Measurements from ENCODE around the gene KRT16.
"Not testable (repeated sequence)": the region's sequence is repeated elsewhere in the genome, so short reads cannot be mapped to it uniquely, and the experiment has no call there.

DNA sequence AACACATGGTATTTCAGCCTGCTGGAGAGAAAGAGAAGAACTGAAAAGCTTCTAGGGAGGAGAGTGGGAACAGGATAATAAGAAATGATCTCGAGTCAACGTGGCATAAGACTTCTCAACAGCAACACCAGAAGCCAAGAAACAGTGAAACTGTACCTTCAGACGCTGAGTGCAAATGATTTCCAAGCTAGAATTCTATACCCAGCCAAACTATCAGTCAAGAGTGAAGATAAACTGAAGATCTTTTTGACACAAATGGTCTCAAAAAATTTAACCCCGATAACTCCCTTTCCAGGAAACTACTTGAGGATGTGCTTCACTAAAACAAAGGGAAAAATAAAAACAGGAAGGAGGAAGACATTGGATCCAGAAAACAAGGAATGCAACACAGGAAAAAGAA is 5.6 kb downstream of the KRT16 start:
- TF ChIP-seq, protein P1, sequence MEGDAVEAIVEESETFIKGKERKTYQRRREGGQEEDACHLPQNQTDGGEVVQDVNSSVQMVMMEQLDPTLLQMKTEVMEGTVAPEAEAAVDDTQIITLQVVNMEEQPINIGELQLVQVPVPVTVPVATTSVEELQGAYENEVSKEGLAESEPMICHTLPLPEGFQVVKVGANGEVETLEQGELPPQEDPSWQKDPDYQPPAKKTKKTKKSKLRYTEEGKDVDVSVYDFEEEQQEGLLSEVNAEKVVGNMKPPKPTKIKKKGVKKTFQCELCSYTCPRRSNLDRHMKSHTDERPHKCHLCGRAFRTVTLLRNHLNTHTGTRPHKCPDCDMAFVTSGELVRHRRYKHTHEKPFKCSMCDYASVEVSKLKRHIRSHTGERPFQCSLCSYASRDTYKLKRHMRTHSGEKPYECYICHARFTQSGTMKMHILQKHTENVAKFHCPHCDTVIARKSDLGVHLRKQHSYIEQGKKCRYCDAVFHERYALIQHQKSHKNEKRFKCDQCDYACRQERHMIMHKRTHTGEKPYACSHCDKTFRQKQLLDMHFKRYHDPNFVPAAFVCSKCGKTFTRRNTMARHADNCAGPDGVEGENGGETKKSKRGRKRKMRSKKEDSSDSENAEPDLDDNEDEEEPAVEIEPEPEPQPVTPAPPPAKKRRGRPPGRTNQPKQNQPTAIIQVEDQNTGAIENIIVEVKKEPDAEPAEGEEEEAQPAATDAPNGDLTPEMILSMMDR (IDR thresholded peaks at IDR 0.05 in 2 of 3, conservative IDR thresholded peaks at IDR 0.05 in 1 of 3; ENCODE audit: control insufficient read depth in 2 of 3, extremely low read depth in 1 of 3, insufficient read depth in 1 of 3, low read depth in 3 of 3, low read length in 3 of 3): not testable (repeated sequence)
- not testable (repeated sequence) for TF ChIP-seq KLF5 (IDR thresholded peaks at IDR 0.05; ENCODE audit: partially characterized antibody); EP300 (IDR thresholded peaks at IDR 0.05; ENCODE audit: borderline replicate concordance in 1 of 2, control insufficient read depth in 1 of 2, low read depth in 2 of 2, low read length in 2 of 2); POLR2AphosphoS5 (IDR thresholded peaks at IDR 0.05; ENCODE audit: low read length); BACH1 (IDR thresholded peaks at IDR 0.05; ENCODE audit: borderline replicate concordance); NR2C1 (IDR thresholded peaks at IDR 0.05); GABPA (IDR thresholded peaks at IDR 0.05; ENCODE audit: low read depth); RB1 (IDR thresholded peaks at IDR 0.05; ENCODE audit: borderline replicate concordance); JUNB (IDR thresholded peaks at IDR 0.05); BMI1 (IDR thresholded peaks at IDR 0.05; ENCODE audit: borderline replicate concordance); YY1 (IDR thresholded peaks at IDR 0.05; ENCODE audit: low read depth, low read length)
- TF ChIP-seq, protein P2, sequence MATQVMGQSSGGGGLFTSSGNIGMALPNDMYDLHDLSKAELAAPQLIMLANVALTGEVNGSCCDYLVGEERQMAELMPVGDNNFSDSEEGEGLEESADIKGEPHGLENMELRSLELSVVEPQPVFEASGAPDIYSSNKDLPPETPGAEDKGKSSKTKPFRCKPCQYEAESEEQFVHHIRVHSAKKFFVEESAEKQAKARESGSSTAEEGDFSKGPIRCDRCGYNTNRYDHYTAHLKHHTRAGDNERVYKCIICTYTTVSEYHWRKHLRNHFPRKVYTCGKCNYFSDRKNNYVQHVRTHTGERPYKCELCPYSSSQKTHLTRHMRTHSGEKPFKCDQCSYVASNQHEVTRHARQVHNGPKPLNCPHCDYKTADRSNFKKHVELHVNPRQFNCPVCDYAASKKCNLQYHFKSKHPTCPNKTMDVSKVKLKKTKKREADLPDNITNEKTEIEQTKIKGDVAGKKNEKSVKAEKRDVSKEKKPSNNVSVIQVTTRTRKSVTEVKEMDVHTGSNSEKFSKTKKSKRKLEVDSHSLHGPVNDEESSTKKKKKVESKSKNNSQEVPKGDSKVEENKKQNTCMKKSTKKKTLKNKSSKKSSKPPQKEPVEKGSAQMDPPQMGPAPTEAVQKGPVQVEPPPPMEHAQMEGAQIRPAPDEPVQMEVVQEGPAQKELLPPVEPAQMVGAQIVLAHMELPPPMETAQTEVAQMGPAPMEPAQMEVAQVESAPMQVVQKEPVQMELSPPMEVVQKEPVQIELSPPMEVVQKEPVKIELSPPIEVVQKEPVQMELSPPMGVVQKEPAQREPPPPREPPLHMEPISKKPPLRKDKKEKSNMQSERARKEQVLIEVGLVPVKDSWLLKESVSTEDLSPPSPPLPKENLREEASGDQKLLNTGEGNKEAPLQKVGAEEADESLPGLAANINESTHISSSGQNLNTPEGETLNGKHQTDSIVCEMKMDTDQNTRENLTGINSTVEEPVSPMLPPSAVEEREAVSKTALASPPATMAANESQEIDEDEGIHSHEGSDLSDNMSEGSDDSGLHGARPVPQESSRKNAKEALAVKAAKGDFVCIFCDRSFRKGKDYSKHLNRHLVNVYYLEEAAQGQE (IDR thresholded peaks at IDR 0.05; ENCODE audit: low read depth, low read length): not testable (repeated sequence)
- TF ChIP-seq, protein P3, sequence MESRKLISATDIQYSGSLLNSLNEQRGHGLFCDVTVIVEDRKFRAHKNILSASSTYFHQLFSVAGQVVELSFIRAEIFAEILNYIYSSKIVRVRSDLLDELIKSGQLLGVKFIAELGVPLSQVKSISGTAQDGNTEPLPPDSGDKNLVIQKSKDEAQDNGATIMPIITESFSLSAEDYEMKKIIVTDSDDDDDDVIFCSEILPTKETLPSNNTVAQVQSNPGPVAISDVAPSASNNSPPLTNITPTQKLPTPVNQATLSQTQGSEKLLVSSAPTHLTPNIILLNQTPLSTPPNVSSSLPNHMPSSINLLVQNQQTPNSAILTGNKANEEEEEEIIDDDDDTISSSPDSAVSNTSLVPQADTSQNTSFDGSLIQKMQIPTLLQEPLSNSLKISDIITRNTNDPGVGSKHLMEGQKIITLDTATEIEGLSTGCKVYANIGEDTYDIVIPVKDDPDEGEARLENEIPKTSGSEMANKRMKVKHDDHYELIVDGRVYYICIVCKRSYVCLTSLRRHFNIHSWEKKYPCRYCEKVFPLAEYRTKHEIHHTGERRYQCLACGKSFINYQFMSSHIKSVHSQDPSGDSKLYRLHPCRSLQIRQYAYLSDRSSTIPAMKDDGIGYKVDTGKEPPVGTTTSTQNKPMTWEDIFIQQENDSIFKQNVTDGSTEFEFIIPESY (IDR thresholded peaks at IDR 0.05): not testable (repeated sequence)
